ENCODE measurements around the gene CDH4.

Gene CDH4

DNA sequence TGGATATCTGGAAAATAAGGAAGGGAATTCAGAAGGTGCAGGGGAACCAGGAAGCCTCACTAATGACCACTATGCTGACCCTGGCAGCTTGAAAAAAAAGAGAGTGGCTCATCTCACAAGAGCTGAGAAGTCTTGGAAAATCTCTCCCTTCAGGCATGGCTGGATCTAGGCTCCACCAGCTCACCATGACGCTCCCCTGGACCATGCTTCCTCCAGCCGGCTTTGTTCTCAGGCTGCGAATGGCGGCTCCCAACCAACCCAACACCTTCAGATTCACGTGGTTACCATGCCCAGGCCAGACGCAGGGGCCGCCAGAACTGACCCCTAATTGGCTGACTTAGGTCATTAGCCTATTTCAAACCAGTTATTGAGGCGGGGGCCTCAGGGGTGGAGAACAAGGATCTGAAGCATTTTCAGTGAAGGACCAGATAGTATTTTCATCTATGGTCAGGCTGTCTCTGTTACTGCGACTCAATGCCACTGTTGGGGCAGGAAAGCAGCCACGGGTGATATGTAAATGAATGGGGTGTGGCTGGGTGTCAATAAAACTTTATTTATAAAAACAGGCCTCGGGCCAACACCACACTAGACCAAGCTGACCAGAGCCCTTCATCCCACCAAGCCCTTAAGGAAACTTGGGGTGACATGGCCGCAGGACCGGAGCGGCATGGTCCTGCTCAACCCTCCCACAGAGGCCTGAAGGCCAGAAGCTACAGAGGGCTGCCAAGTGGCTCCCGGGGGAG lies 653.9 kb downstream of the CDH4 start:
- DNase-seq (ENCODE audit: low spot score in 2 of 2) (no peak), ATAC-seq (no peak)
- Mint-ChIP-seq H3K4me1 (peaks cover 7% of the 10 kb centered on the region), H3K9me3 (peaks cover 1% of the 10 kb centered on the region), H3K36me3 (no peaks in the 10 kb centered on the region), H3K4me3 (no peak overlapping the region), H3K27ac (no peak overlapping the region)

DNA sequence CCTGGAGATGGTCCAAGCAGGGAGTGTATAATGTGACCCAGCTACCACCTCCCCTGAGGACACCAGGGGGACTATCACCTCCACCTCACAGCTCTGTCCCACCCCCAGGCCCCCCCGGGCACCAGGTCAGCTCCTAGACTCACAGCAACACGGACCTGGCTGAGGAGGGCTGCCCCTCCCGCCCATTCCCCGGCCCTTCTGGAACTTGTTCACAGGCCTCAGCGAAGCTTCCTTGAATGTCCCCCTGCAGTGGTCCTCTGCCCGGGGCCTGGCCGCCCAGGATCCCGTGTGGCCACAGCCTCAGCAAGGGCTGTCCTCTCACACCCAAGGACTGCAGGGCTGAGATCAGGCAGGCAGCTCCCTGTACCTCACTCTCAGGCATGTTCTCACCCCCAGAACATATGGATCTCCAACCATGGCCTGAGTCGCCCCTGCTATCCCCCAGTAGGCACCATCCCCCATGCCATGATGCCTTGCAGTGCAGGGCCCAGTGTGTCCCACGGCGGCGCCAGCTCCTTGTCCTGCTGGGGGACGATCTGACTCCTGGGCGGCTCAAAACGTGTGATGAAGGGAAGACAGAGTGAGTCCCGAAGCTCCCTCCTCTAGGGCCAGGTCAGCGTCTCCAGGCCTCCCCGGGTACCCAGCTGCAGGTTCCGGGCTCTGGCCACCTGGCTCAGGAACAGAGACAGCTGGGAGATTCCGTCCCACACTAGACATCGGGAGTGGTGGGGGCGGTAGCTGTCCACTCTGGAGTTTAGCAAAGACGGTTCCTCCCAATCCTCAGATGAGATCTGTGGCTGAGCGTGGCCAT lies 655.2 kb downstream of the CDH4 start:
- Mint-ChIP-seq H3K9me3 (peaks cover 2% of the 10 kb centered on the region), H3K4me1 (no peaks in the 10 kb centered on the region), H3K36me3 (no peaks in the 10 kb centered on the region), H3K27ac (no peak overlapping the region), H3K4me3 (no peak overlapping the region)
- ATAC-seq (peak; percentile 22), DNase-seq (ENCODE audit: low spot score in 2 of 2) (no peak)

DNA sequence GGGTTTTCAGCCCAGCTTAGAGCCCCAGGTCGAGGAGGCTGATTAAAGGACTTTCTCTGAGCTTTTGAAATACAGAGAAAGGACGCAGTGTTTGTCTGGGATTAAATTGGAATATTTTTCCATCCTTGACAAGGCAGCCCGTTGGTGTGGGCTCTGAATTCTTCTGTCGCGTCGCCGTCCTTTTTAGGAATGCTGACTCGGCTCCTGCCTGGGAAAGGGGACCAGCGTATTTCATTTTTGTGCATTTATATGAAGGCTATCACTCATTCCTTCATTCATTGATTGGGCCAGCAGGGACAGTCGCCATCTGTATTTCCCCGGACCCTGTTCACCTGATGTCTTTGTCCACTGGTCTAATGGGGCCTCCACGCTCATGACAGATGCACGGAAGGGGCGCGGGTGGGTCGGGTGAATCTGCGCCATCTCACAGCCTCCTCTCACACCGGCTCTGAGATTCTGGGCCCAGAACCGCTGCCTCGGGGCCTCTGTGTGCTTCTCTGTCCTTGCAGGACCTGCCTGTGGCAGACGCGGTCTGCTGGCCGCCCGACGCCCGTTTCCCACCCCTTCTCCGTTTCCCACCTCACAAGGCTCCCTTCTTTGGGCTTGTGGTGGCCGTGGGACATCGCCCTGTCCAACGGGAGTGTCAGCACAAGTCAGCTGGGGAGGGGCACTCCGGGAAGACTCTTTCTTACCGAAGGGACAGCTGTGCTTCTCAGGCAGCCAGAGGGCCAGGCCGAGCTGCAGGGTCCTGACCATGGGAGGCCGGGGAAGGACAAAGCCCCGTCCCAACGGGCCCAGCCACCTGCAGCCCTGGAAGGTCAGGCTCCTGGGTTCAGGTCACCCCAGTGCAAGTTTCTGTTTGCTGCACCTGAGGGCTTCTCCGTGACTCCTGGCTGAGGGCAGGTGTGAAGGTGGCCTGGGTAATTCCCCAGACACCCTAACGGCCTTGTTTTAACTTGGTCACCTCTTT lies 656.3 kb downstream of the CDH4 start:
- DNase-seq (ENCODE audit: low spot score in 2 of 2), result no peak
- no peak for ATAC-seq
- H3K9me3 Mint-ChIP-seq, result peaks cover 2% of the 10 kb centered on the region
- no peak overlapping the region for H3K4me3 Mint-ChIP-seq
- H3K4me1 Mint-ChIP-seq, result peaks cover 8% of the 10 kb centered on the region
- H3K36me3 Mint-ChIP-seq, result no peaks in the 10 kb centered on the region
- no peak overlapping the region for H3K27ac Mint-ChIP-seq

DNA sequence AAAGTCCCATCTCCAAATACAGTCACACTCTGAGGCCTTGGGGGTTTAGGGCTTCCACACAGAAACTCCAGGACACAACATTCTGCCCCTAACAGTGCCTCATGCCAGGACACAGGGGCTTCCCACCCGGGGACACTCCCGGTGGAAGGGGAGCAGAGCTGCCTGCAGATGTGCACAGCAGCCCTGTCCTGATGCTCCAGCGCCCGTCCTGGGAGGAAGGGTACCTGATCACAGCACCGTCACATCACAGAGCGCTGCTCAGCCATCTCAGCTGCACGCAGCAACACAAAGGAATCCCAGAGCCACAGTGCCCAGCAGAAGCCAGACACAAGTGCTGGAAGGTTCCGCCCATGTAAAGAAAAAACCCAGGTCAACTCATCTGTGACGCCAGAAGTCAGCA lies 657.0 kb downstream of the CDH4 start:
- DNase-seq (ENCODE audit: low spot score in 2 of 2) (no peak), ATAC-seq (no peak)
- no peak overlapping the region for H3K27ac Mint-ChIP-seq
- no peaks in the 10 kb centered on the region for H3K36me3 Mint-ChIP-seq
- H3K4me1 Mint-ChIP-seq, result peaks cover 8% of the 10 kb centered on the region
- peaks cover 2% of the 10 kb centered on the region for H3K9me3 Mint-ChIP-seq
- no peak overlapping the region for H3K4me3 Mint-ChIP-seq

DNA sequence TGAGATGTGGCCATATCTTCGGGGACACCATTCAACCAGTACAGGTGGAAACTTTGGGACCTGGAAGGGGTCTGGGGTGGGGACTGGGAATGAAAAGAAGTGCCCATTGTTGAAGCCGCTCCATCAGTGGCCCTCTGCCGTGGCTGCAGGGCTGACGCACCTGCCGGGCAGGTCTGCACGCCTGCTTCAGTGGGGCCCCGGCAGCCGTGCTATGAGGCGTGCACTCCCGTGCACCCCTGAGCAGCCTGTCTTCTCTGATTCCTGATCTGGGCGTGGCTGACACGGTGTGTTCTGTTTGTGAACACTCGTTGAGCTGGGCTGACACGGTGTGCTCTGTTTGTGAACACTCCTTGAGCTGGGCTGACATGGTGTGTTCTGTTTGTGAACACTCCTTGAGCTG lies 657.8 kb downstream of the CDH4 start:
- Mint-ChIP-seq H3K4me3 (no peak overlapping the region), H3K27ac (no peak overlapping the region), H3K4me1 (peaks cover 16% of the 10 kb centered on the region), H3K36me3 (no peaks in the 10 kb centered on the region), H3K9me3 (peaks cover 2% of the 10 kb centered on the region)
- DNase-seq (ENCODE audit: low spot score in 2 of 2) (no peak), ATAC-seq (no peak)

DNA sequence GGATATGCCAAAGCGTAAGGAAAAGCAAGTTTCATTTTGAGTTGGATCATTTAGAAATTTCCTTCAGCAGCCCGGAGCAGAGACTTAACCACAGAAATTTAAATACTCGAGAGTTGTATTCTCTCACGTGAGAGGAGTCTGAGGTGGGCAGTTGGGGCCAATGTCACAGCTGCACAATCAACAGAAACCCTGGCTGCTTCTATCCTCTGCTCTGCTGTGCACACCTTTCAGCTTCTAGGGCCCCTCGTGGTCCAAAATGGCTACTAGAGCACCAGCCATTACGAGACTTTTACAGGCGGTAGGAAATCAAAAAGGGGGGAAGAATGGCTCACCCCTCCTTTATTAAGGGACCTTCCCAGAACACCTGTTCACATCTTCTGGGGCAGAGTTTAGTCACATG lies 659.8 kb downstream of the CDH4 start:
- H3K4me1 Mint-ChIP-seq, result peaks cover 18% of the 10 kb centered on the region
- no peaks in the 10 kb centered on the region for H3K36me3 Mint-ChIP-seq
- no peak for DNase-seq (ENCODE audit: low spot score in 2 of 2)
- no peak for ATAC-seq
- H3K4me3 Mint-ChIP-seq, result no peak overlapping the region
- peaks cover 2% of the 10 kb centered on the region for H3K9me3 Mint-ChIP-seq
- H3K27ac Mint-ChIP-seq, result no peak overlapping the region

DNA sequence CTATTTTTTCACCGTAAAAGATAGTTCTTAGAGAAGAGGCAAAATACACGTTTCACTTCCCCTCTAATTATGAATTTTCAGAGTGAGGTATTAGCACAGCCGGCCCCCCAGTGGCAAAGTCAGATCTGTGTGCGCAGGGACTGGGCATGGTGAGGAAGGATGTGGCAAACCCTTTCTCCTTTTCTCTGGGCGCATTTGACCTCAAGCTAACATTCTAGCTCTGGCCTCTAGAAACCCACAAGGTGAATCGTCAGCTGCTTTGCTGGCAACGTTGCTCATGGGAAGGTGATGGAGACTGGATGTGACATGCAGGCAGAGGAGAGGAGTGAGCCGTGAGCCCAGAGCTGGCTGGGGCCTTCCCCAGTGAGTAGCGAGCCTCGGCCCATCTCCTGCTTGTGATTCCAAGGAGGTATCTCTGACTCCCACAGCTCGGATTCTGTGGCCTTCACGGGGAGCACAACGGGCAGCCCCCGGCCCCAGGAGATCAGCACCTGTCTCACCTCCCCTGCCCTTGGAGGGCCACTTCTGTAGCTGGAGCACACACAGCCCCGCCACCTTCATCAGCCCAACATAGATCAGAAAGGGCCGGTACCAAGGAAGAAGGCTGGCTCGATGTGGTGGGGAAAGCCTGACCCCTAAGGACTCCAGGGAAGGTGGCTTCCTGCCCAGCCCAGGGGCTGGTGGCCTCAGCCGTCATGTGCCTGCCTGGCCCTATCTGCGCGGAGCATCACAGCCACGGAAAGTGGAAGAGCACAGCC lies 660.8 kb downstream of the CDH4 start:
- H3K36me3 Mint-ChIP-seq, result no peaks in the 10 kb centered on the region
- DNase-seq (ENCODE audit: low spot score in 2 of 2), result no peak

DNA sequence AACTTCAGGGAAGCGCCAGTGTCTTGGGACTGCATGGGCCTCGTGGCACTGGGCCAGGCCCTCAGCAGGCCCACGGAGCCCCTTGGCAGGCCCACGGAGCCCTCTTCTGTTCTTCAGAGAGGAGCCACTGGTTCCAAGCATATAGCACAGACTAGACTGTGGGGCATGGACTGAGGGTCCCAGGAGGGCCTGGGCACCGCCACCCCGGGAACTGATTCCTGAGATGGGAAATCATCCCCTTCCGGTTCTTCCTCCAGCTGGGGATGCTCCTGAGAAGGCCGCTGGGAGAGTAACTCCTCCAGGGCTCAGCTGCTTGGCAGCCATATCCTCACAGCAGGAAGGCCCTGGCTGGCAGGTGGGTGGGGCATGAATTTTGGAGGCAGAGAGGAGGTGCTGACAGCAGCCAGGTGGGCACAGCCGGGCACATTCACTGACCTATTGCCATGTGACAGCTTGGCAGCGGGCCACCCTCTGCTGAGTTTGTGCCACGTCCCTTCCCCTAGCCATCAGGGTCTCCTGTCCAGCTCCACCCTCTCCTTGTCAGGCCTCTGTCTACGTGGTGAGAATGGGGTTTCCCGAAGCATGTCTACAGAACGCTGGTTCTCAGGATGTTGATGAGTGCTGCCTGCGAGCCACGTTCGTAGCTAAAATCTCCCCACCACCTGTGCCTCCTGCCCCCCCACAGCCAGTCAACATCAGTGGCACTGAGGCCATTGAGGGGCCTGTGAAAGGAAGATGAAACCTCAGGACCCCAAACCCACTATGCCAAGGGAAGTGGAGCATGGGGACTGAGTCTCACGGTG lies 661.6 kb downstream of the CDH4 start:
- peaks cover 18% of the 10 kb centered on the region for H3K4me1 Mint-ChIP-seq
- H3K9me3 Mint-ChIP-seq, result peaks cover 2% of the 10 kb centered on the region
- H3K4me3 Mint-ChIP-seq, result no peak overlapping the region
- ATAC-seq (no peak), DNase-seq (ENCODE audit: low spot score in 2 of 2) (no peak)
- no peaks in the 10 kb centered on the region for H3K36me3 Mint-ChIP-seq
- no peak overlapping the region for H3K27ac Mint-ChIP-seq

More for the DNA sequence above, 660.8 kb downstream of the CDH4 start:
- H3K9me3 Mint-ChIP-seq, result peaks cover 2% of the 10 kb centered on the region
- peak; percentile 56 for ATAC-seq
- H3K4me1 Mint-ChIP-seq, result peaks cover 18% of the 10 kb centered on the region
- H3K27ac Mint-ChIP-seq, result no peak overlapping the region
- no peak overlapping the region for H3K4me3 Mint-ChIP-seq

DNA sequence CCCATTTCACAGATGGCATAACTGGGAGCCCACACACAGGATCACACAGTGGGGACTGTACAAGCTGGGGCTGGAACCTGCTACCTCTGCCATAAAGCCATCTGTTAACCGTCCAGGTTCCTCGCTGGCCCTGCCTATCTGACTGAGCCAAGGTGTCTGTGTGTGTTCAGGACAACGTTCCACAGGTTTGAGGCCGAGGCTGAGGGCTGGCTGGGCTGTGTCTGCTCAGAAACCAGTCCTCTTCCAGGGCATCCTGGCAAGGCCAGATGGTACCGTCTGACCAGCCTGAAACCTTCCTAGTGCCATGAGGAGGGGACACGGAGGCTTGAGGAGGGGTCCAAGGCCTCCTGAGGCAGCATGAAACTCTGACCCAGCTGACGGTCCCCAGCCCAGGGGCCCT lies 663.0 kb downstream of the CDH4 start:
- Mint-ChIP-seq H3K36me3 (no peaks in the 10 kb centered on the region), H3K27ac (no peak overlapping the region), H3K9me3 (peaks cover 2% of the 10 kb centered on the region), H3K4me3 (no peak overlapping the region), H3K4me1 (peaks cover 18% of the 10 kb centered on the region)
- peak; percentile 6 for ATAC-seq
- DNase-seq (ENCODE audit: low spot score in 2 of 2), result no peak

DNA sequence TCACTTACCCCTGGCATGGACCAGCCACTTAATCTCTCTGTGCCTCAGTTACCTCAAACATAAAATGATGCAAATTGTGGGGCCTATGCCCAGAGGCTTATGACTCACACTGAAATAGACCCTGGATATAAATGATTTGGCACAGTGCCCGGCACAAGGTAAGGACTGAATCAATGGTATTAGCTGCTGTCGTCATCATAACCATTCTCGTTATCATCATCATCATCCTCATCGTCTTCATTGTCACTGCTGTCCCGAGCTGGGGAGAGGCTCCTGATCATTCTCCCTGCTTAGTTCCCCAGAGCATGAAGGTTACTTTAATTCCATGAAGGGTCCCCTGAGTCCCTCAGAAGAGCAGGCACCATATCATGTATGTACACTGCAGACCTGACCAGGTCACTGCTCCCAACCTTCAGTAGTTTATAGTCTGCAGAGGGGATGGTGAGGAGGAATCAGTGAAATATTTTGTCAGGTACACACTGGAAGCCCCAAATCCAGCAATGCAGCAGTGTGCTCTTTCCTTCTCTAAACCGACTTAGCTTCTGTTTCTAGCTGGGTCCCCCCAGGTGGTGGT lies 664.3 kb downstream of the CDH4 start:
- no peak for DNase-seq (ENCODE audit: low spot score in 2 of 2)
- H3K9me3 Mint-ChIP-seq, result no peaks in the 10 kb centered on the region
- no peaks in the 10 kb centered on the region for H3K36me3 Mint-ChIP-seq
- H3K4me1 Mint-ChIP-seq, result peaks cover 18% of the 10 kb centered on the region
- no peak overlapping the region for H3K27ac Mint-ChIP-seq
- no peak overlapping the region for H3K4me3 Mint-ChIP-seq
- ATAC-seq, result no peak

DNA sequence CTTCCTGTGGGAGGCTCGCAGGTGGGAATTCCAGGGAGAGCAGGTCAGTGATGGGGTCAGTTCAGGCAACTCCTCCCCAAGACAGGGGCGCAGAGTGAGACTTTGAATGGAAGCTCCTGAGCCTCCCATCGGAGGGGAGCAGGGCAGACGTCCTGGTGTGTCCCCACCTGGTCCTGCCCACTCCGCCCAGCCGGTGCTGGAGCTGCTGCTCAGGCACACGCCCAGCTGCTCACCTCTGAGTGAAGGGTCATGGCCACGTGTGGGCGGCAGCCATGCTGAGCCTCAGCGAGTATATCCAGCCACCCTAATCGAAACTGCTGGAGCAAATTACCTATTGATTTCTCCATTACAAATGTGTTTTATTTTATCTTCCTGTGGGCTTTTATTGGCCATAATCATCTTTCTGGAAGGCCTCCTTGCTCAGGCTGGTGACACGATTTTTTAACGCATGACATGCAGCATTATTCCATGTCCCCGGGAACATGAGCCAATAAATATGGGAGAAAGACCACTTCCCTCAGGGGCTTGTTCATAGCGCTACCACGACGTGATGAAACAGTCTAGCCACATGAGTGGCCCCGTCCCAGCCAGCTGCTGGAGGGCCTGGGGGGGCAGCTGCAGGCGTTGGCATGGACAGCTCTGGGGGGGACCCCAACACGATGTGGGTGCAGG lies 665.5 kb downstream of the CDH4 start:
- H3K9me3 Mint-ChIP-seq, result no peaks in the 10 kb centered on the region
- DNase-seq (ENCODE audit: low spot score in 2 of 2) (no peak), ATAC-seq (no peak)
- no peaks in the 10 kb centered on the region for H3K36me3 Mint-ChIP-seq
- peaks cover 15% of the 10 kb centered on the region for H3K4me1 Mint-ChIP-seq
- no peak overlapping the region for H3K27ac Mint-ChIP-seq
- no peak overlapping the region for H3K4me3 Mint-ChIP-seq

DNA sequence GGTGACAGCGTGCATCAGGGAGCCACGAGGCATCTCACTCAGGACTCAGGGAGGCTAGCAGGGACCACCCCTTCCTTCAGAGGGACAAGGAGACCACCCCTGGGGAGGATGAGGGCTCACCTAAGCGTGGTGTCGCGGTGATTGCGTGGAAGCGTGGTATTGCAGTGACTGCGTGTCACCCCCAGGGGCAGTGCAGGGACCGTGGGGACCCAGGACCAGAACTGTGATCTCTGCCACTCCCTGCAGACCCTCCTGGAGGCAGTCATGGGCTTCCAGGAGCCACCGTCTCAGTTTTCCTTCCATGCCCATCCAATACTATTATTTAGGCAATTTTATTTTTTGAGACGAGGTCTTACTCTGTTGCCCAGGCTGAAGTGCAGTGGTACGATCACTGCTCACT lies 666.5 kb downstream of the CDH4 start:
- H3K27ac Mint-ChIP-seq, result no peak overlapping the region
- H3K9me3 Mint-ChIP-seq, result no peaks in the 10 kb centered on the region
- peaks cover 9% of the 10 kb centered on the region for H3K4me1 Mint-ChIP-seq
- ATAC-seq (no peak), DNase-seq (ENCODE audit: low spot score in 2 of 2) (no peak)
- H3K36me3 Mint-ChIP-seq, result no peaks in the 10 kb centered on the region
- H3K4me3 Mint-ChIP-seq, result no peak overlapping the region

DNA sequence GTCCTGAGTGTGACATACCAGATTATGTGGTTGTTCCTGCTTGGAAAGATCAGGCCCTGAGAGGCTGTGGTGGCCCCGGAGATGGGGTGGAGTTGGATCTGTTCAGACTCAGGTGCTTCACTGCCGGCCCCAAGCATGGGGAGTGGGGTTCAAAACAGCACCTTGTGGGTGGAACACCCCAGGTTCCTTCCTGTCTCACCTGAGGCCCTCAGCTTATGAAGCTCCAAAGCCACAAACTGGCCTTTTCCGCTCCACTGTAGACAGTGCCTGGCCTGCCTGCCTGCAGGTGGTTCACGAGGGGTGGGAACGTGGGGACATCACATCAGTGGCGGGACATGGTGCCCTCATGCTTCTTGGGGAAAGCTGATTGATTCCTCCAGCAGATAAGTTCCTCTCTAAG lies 667.2 kb downstream of the CDH4 start:
- no peak for DNase-seq (ENCODE audit: low spot score in 2 of 2)
- no peak for ATAC-seq
- peaks cover 7% of the 10 kb centered on the region for H3K4me1 Mint-ChIP-seq
- H3K36me3 Mint-ChIP-seq, result no peaks in the 10 kb centered on the region
- no peaks in the 10 kb centered on the region for H3K9me3 Mint-ChIP-seq
- no peak overlapping the region for H3K27ac Mint-ChIP-seq
- H3K4me3 Mint-ChIP-seq, result no peak overlapping the region

Measured in stimulated activated effector memory CD8-positive, alpha-beta T cell treated with anti-CD3 and anti-CD28 coated beads, Interleukin-12 subunit alpha, Interleukin-12 subunit beta, amount 100 ng/mL, for 72 hours (primary cell).